Motor neuron (in vitro differentiated cells): ENCODE measurements around the gene ZG16. TPM values are rescaled to one million over a fixed set of nuclear protein-coding genes. Genes with fewer than 3 reads are reported as not detected.

Source experiments
- ATAC-seq, 8 experiments: fragments of 200-7000 bp; cut with Tn5 transposase; replicated peaks in 6 of 8; 2 replicates each; pipeline ENCODE4 v1.8.0; 2021; ENCODE audit warnings: mild to moderate bottlenecking in 8 of 8, moderate library complexity in 8 of 8
- H3K27ac ChIP-seq, 2 donors: fragments of 250-450 bp; sonication (Bioruptor Pico); 2 replicates each; pipeline ENCODE4 v1.9.0; 2021; ENCODE audit warnings: antibody characterized with exemption in 2 of 2, mild to moderate bottlenecking in 2 of 2, moderate library complexity in 1 of 2
- H3K4me1 ChIP-seq, 2 donors: fragments of 250-450 bp; sonication (Bioruptor Pico); replicated peaks in 1 of 2; 2 replicates each; pipeline ENCODE4 v1.6.1; 2021; ENCODE audit warnings: antibody characterized with exemption in 2 of 2, mild to moderate bottlenecking in 2 of 2, moderate library complexity in 1 of 2
- H3K4me3 ChIP-seq, 5 donors: fragments of 250-450 bp; sonication (Bioruptor Pico); 2 replicates each; pipeline ENCODE4 v1.9.0; 2021; ENCODE audit warnings: antibody characterized with exemption in 5 of 5, mild to moderate bottlenecking in 5 of 5, moderate library complexity in 4 of 5
- WGBS, 10 experiments: fragments of 450-650 bp; shearing (Covaris generic); methylation state at CpG; one replicate each; pipeline ENCODE4 v1.0.0; 2022; 5-methylcytosine and 5-hydroxymethylcytosine counted together
- in situ Hi-C, 9 experiments: fragments of 400-800 bp; cut with MboI; loops; one replicate each; pipeline ENCODE4 v1.15.0; 2021; ENCODE audit warnings: low sequenced_read_pairs in 9 of 9, low pct_unique_long_range_greater_than_20kb in 2 of 9; ENCODE audit not compliant: unreplicated experiment in 9 of 9
- total RNA-seq, 8 experiments: library from RNA; unstranded; fragments of 300-600 nt; gene quantifications; 2 replicates each; pipeline versions ENCODE4 v1.2.3 to v1.2.4, GENCODE V29; 2022

Gene ZG16
- total RNA-seq, 8 experiments from 2014 or later: 0.08 to 0.19 (median 0.10) TPM; not detected in 3

- H3K4me3 ChIP-seq: no peak overlapping the region
- peaks cover 9 to 10% of the 10 kb centered on the region in 2 donors for H3K4me1 ChIP-seq
- H3K27ac ChIP-seq: no peak overlapping the region
- no peak for ATAC-seq
- in situ Hi-C loops: loop anchor here in 5 of 9 experiments (10.0 to 25.0 kb wide), 3 partner anchors 98 to 210 kb away; partner anchors contain the start of genes C16orf92 (in 3 of the 5), DOC2A (in 3 of the 5) and ASPHD1 (in 1 of the 5)
- 83 to 100% (median 90%) methylated on average over 1 to 6 of the region's 8 CpGs; no CpG with 5 or more reads in 3 of the 10 experiments for WGBS, 10 experiments
Observed at GRCh38 chr16:29802416-29802935, 24.4 kb downstream of the ZG16 start.

GRCh38 chr16:29804020-29804419 is 26.0 kb downstream of the ZG16 start:
- peak overlapping the region in 2 of 5 donors; percentile 71 to 82 for H3K4me3 ChIP-seq
- in situ Hi-C loops: loop anchor here in 5 of 9 experiments (10.0 to 25.0 kb wide), 3 partner anchors 99 to 208 kb away; partner anchors contain the start of genes C16orf92 (in 3 of the 5), DOC2A (in 3 of the 5) and ASPHD1 (in 1 of the 5)
- H3K4me1 ChIP-seq: peaks cover 18% of the 10 kb centered on the region in 2 donors
- H3K27ac ChIP-seq: peak overlapping the region; percentile 97 to 99
- ATAC-seq: no peak
- 0 to 100% (median 83%) methylated on average over 1 to 8 of the region's 8 CpGs; no CpG with 5 or more reads in 2 of the 10 experiments for WGBS, 10 experiments

GRCh38 chr16:29804455-29805231 is 26.6 kb downstream of the ZG16 start:
- 0 to 100% (median 40%) methylated on average over 1 to 5 of the region's 26 CpGs; no CpG with 5 or more reads in 6 of the 10 experiments for WGBS, 10 experiments
- in situ Hi-C loops: loop anchor here in 5 of 9 experiments (10.0 to 25.0 kb wide), 3 partner anchors 100 to 208 kb away; partner anchors contain the start of genes C16orf92 (in 3 of the 5), DOC2A (in 3 of the 5) and ASPHD1 (in 1 of the 5)
- Histone ChIP-seq H3K4me1 (peaks cover 24% of the 10 kb centered on the region in 2 donors), H3K27ac (peak overlapping the region; percentile 97 to 99), H3K4me3 (peak overlapping the region; percentile 57 to 92 (median 80))
- ATAC-seq: peak in 1 of 8 experiments; percentile 12

- peak; percentile 55 to 83 (median 74) for ATAC-seq
- in situ Hi-C loops: loop anchor here in 5 of 9 experiments (10.0 to 25.0 kb wide), 3 partner anchors 101 to 207 kb away; partner anchors contain the start of genes C16orf92 (in 3 of the 5), DOC2A (in 3 of the 5) and ASPHD1 (in 1 of the 5)
- peak overlapping the region; percentile 57 to 92 (median 80) for H3K4me3 ChIP-seq
- H3K4me1 ChIP-seq: peaks cover 31 to 33% of the 10 kb centered on the region in 2 donors
- 0% methylated on average over 1 to 5 of the region's 103 CpGs; no CpG with 5 or more reads in 8 of the 10 experiments for WGBS, 10 experiments
- peak overlapping the region; percentile 97 to 99 for H3K27ac ChIP-seq
Observed at GRCh38 chr16:29805232-29806098, 27.4 kb downstream of the ZG16 start.

GRCh38 chr16:29806099-29806579 is 28.1 kb downstream of the ZG16 start, which contains the start of gene MAZ:
Gene MAZ (plus strand): TSS chr16:29806529. CDS start chr16:29806702, 173 bp downstream.
- ATAC-seq: no peak
- H3K4me3 ChIP-seq: peak within 1 kb of the TSS; percentile 66 to 92 (median 80)
- peaks cover 37 to 38% of the 10 kb centered on the region in 2 donors for H3K4me1 ChIP-seq
- H3K27ac ChIP-seq: peak within 1 kb of the TSS; percentile 98 to 99
- in situ Hi-C loops: loop anchor here in 5 of 9 experiments (10.0 to 25.0 kb wide), 3 partner anchors 101 to 206 kb away; partner anchors contain the start of genes C16orf92 (in 3 of the 5), DOC2A (in 3 of the 5) and ASPHD1 (in 1 of the 5)
- WGBS, 10 experiments: no CpG with 5 or more reads among the region's 67 CpGs

GRCh38 chr16:29806641-29807425 is 28.8 kb downstream of the ZG16 start:
- Histone ChIP-seq H3K4me1 (peaks cover 37 to 38% of the 10 kb centered on the region in 2 donors), H3K27ac (peak overlapping the region; percentile 98), H3K4me3 (peak overlapping the region; percentile 66 to 80 (median 68))
- in situ Hi-C loops: loop anchor here in 5 of 9 experiments (10.0 to 25.0 kb wide), 3 partner anchors 102 to 205 kb away; partner anchors contain the start of genes C16orf92 (in 3 of the 5), DOC2A (in 3 of the 5) and ASPHD1 (in 1 of the 5)
- WGBS, 10 experiments: 0% methylated on average over 8 of the region's 99 CpGs; no CpG with 5 or more reads in 9 of the 10 experiments
- ATAC-seq: no peak

GRCh38 chr16:29807426-29808218 is 29.6 kb downstream of the ZG16 start:
- in situ Hi-C loops: loop anchor here in 5 of 9 experiments (10.0 to 25.0 kb wide), 3 partner anchors 103 to 205 kb away; partner anchors contain the start of genes C16orf92 (in 3 of the 5), DOC2A (in 3 of the 5) and ASPHD1 (in 1 of the 5)
- peak overlapping the region; percentile 98 for H3K27ac ChIP-seq
- H3K4me3 ChIP-seq: peak overlapping the region; percentile 66 to 80 (median 68)
- peak; percentile 28 to 48 (median 36) for ATAC-seq
- peaks cover 37 to 38% of the 10 kb centered on the region in 2 donors for H3K4me1 ChIP-seq
- 0% methylated on average over 1 to 5 of the region's 69 CpGs; no CpG with 5 or more reads in 4 of the 10 experiments for WGBS, 10 experiments

- in situ Hi-C loops: loop anchor here in 5 of 9 experiments (10.0 to 25.0 kb wide), 3 partner anchors 104 to 204 kb away; partner anchors contain the start of genes C16orf92 (in 3 of the 5), DOC2A (in 3 of the 5) and ASPHD1 (in 1 of the 5)
- Histone ChIP-seq H3K4me1 (peaks cover 39 to 40% of the 10 kb centered on the region in 2 donors), H3K27ac (peak overlapping the region; percentile 98), H3K4me3 (peak overlapping the region; percentile 66 to 80 (median 68))
- no peak for ATAC-seq
- 0 to 100% (median 78%) methylated on average over 1 to 8 of the region's 25 CpGs; no CpG with 5 or more reads in 2 of the 10 experiments for WGBS, 10 experiments
Observed at GRCh38 chr16:29808219-29808900, 30.3 kb downstream of the ZG16 start.

GRCh38 chr16:29809031-29809747 is 31.1 kb downstream of the ZG16 start:
- peaks cover 39 to 42% of the 10 kb centered on the region in 2 donors for H3K4me1 ChIP-seq
- WGBS, 10 experiments: 20 to 100% (median 82%) methylated on average over 1 to 8 of the region's 31 CpGs; no CpG with 5 or more reads in 6 of the 10 experiments
- H3K27ac ChIP-seq: peak overlapping the region in 1 of 2 donors; percentile 4
- in situ Hi-C loops: loop anchor here in 5 of 9 experiments (10.0 to 25.0 kb wide), 3 partner anchors 103 to 203 kb away; partner anchors contain the start of genes C16orf92 (in 3 of the 5), DOC2A (in 3 of the 5) and ASPHD1 (in 1 of the 5)
- H3K4me3 ChIP-seq: peak overlapping the region in 1 of 5 donors; percentile 68
- ATAC-seq: no peak
